Measurements from ENCODE around the gene ZNF230.
A peak's percentile ranks its signal among the peaks of the same experiment; 100 is the strongest.

ZNF230 gene
- 1.6 to 11.2 (median 6.4) reads per million in 18 experiments for total RNA-seq

- DNase-seq = peak; percentile 97
These were observed at the start of gene ZNF230 for GRCh38 chr19:44002566-44003460. TSS of gene ZNF230 (plus strand) at chr19:44002957. CDS start at chr19:44007079, 4,122 bp downstream.

- DNase-seq = peak; percentile 18 to 24
These were observed 45.9 kb upstream of the ZNF230 start for GRCh38 chr19:43956827-43957226.

GRCh38 chr19:43957891-43958290 is 44.9 kb upstream of the ZNF230 start:
- no peak for DNase-seq

- DNase-seq = no peak
These were observed 42.3 kb upstream of the ZNF230 start for GRCh38 chr19:43960411-43960810.

- DNase-seq = no peak
These were observed 36.6 kb upstream of the ZNF230 start for GRCh38 chr19:43966079-43966694.

- no peak for DNase-seq
These were observed 26.0 kb upstream of the ZNF230 start for GRCh38 chr19:43976732-43977131.

GRCh38 chr19:43983544-43983911 is 19.2 kb upstream of the ZNF230 start:
- no peak for DNase-seq

GRCh38 chr19:43983912-43984686 is 18.7 kb upstream of the ZNF230 start, which contains the start of gene ZNF155:
TSS of gene ZNF155 (plus strand) at chr19:43984188. CDS start at chr19:43988544, 4,356 bp downstream.
- DNase-seq = peak; percentile 93 to 94

GRCh38 chr19:43984687-43985000 is 18.1 kb upstream of the ZNF230 start:
- peak in 1 of 2 donors; percentile 33 for DNase-seq

- no peak for DNase-seq
These were observed 5.0 kb upstream of the ZNF230 start for GRCh38 chr19:43997631-43998290.

- no peak for DNase-seq
These were observed 568 bp upstream of the ZNF230 start for GRCh38 chr19:44002212-44002565.

GRCh38 chr19:44003461-44004009 is 778 bp downstream of the ZNF230 start:
- DNase-seq = peak in 1 of 2 donors; percentile 12

- peak; percentile 65 to 83 for DNase-seq
These were observed 3.2 kb downstream of the ZNF230 start for GRCh38 chr19:44005973-44006372.

GRCh38 chr19:44007473-44007872 is 4.7 kb downstream of the ZNF230 start:
- DNase-seq = no peak

- DNase-seq = no peak
These were observed 7.7 kb downstream of the ZNF230 start for GRCh38 chr19:44010468-44010867.

GRCh38 chr19:44019498-44019897 is 16.7 kb downstream of the ZNF230 start:
- DNase-seq = no peak

- DNase-seq = no peak
These were observed 18.5 kb downstream of the ZNF230 start for GRCh38 chr19:44021221-44021620.

GRCh38 chr19:44024900-44025216 is 22.1 kb downstream of the ZNF230 start:
- DNase-seq = no peak

GRCh38 chr19:44025217-44025936 is 22.6 kb downstream of the ZNF230 start, which contains the start of gene ZNF222:
TSS of gene ZNF222 (plus strand) at chr19:44025379. CDS start at chr19:44025437, 58 bp downstream.
- peak; percentile 91 to 92 for DNase-seq

- DNase-seq = no peak
These were observed 23.9 kb downstream of the ZNF230 start for GRCh38 chr19:44026622-44027021.

GRCh38 chr19:44032001-44032610 is 29.3 kb downstream of the ZNF230 start:
- no peak for DNase-seq
